Activated naive CD4-positive, alpha-beta T cell treated with anti-CD3 and anti-CD28 coated beads for 36 hours (primary cell): ENCODE results near the gene SYCE1. TPM values are rescaled to one million over a fixed set of nuclear protein-coding genes. Genes with fewer than 3 reads are reported as not detected.
A peak's percentile ranks its signal among the peaks of the same experiment; 100 is the strongest.
"Not testable (repeated sequence)": the region's sequence is repeated elsewhere in the genome, so short reads cannot be mapped to it uniquely, and the experiment has no call there.

Experiments
- CTCF ChIA-PET: fragments of 350-600 bp; sonication (Branson Sonifier 250); formaldehyde crosslinking; loops from one replicate; lab custom pipeline; 2021; ENCODE audit warnings: antibody characterized with exemption; lab: Charles Lee
- DNase-seq: peaks from one replicate; pipeline ENCODE4 v3.0.0-alpha.2; 2020
- H3K27ac Mint-ChIP-seq: one replicate; pipeline ENCODE4 v1.8.0; 2021; ENCODE audit warnings: mild to moderate bottlenecking, mixed read lengths
- H3K27me3 Mint-ChIP-seq: one replicate; pipeline ENCODE4 v1.8.0; 2021; ENCODE audit warnings: low read depth, mixed read lengths
- H3K36me3 Mint-ChIP-seq: one replicate; pipeline ENCODE4 v1.8.0; 2021; ENCODE audit warnings: low read depth, mixed read lengths
- H3K4me1 Mint-ChIP-seq: one replicate; pipeline ENCODE4 v1.8.0; 2021; ENCODE audit warnings: low read depth, mixed read lengths
- H3K4me3 Mint-ChIP-seq: one replicate; pipeline ENCODE4 v1.8.0; 2021; ENCODE audit warnings: mild to moderate bottlenecking, moderate library complexity, mixed read lengths
- H3K9me3 Mint-ChIP-seq: one replicate; pipeline ENCODE4 v1.8.0; 2021; ENCODE audit warnings: mixed read lengths
- intact Hi-C: fragments of 100-400 bp; cut with micrococcal nuclease; formaldehyde crosslinking; loops from one replicate; pipeline ENCODE4 v1.15.1; 2023
- total RNA-seq, 2 experiments: library from RNA; stranded (reverse); gene quantifications; one replicate each; pipeline ENCODE4 v1.2.3, GENCODE V29; 2021

SYCE1 gene
- total RNA-seq, 2 experiments from 2014 or later = 0.17 TPM; not detected in 1

- intact Hi-C loops = no loop called here
Observed at GRCh38 chr10:133544506-133544905, 20.9 kb downstream of the SYCE1 start.

GRCh38 chr10:133541441-133541975 is 23.9 kb downstream of the SYCE1 start:
- CTCF ChIA-PET, H3K4me3 Mint-ChIP-seq, H3K27me3 Mint-ChIP-seq, H3K27ac Mint-ChIP-seq, DNase-seq, intact Hi-C loops, H3K4me1 Mint-ChIP-seq, H3K9me3 Mint-ChIP-seq, H3K36me3 Mint-ChIP-seq: not testable (repeated sequence)

More at GRCh38 chr10:133544506-133544905, 20.9 kb downstream of the SYCE1 start:
- Mint-ChIP-seq H3K4me3 (no peak overlapping the region), H3K36me3 (peaks cover 8% of the 10 kb centered on the region), H3K27ac (no peak overlapping the region), H3K4me1 (peaks cover 7% of the 10 kb centered on the region), H3K27me3 (peaks cover 32% of the 10 kb centered on the region), H3K9me3 (peaks cover 15% of the 10 kb centered on the region)
- no peak for DNase-seq
- CTCF ChIA-PET = no interaction called here

GRCh38 chr10:133537546-133538545 is 27.5 kb downstream of the SYCE1 start:
- Mint-ChIP-seq H3K4me1 (no peaks in the 10 kb centered on the region), H3K27me3 (peaks cover 3% of the 10 kb centered on the region), H3K27ac (no peak overlapping the region), H3K36me3 (no peaks in the 10 kb centered on the region), H3K9me3 (no peaks in the 10 kb centered on the region), H3K4me3 (no peak overlapping the region)
- intact Hi-C loops = no loop called here
- CTCF ChIA-PET = no interaction called here
- no peak for DNase-seq

GRCh38 chr10:133536198-133536597 is 29.2 kb downstream of the SYCE1 start:
- no peaks in the 10 kb centered on the region for H3K9me3 Mint-ChIP-seq
- intact Hi-C loops = no loop called here

GRCh38 chr10:133534417-133534816 is 31.0 kb downstream of the SYCE1 start:
- CTCF ChIA-PET = no interaction called here
- Mint-ChIP-seq H3K27me3 (peaks cover 22% of the 10 kb centered on the region), H3K27ac (no peak overlapping the region), H3K4me1 (peaks cover 9% of the 10 kb centered on the region), H3K36me3 (no peaks in the 10 kb centered on the region), H3K4me3 (no peak overlapping the region), H3K9me3 (no peaks in the 10 kb centered on the region)
- intact Hi-C loops = no loop called here
- no peak for DNase-seq

More at GRCh38 chr10:133536198-133536597, 29.2 kb downstream of the SYCE1 start:
- no peak overlapping the region for H3K4me3 Mint-ChIP-seq
- no peaks in the 10 kb centered on the region for H3K4me1 Mint-ChIP-seq
- CTCF ChIA-PET = interaction anchor here (0.9 kb wide), 1 partner anchor 16 kb away, joined by 4 read pairs; no protein-coding TSS in a partner anchor
- H3K36me3 Mint-ChIP-seq = no peaks in the 10 kb centered on the region
- peaks cover 6% of the 10 kb centered on the region for H3K27me3 Mint-ChIP-seq
- H3K27ac Mint-ChIP-seq = no peak overlapping the region
- no peak for DNase-seq

- H3K27ac Mint-ChIP-seq = no peak overlapping the region
- peaks cover 34% of the 10 kb centered on the region for H3K27me3 Mint-ChIP-seq
- no peak overlapping the region for H3K4me3 Mint-ChIP-seq
- H3K9me3 Mint-ChIP-seq = no peaks in the 10 kb centered on the region
- DNase-seq = no peak
- peaks cover 18% of the 10 kb centered on the region for H3K4me1 Mint-ChIP-seq
- intact Hi-C loops = no loop called here
- CTCF ChIA-PET = no interaction called here
- H3K36me3 Mint-ChIP-seq = no peaks in the 10 kb centered on the region
Observed at GRCh38 chr10:133532871-133533270, 32.5 kb downstream of the SYCE1 start.

GRCh38 chr10:133530506-133530905 is 34.9 kb downstream of the SYCE1 start:
- H3K4me1 Mint-ChIP-seq = peaks cover 18% of the 10 kb centered on the region
- no peak overlapping the region for H3K27ac Mint-ChIP-seq
- H3K27me3 Mint-ChIP-seq = peaks cover 48% of the 10 kb centered on the region
- CTCF ChIA-PET = no interaction called here
- H3K4me3 Mint-ChIP-seq = no peak overlapping the region
- intact Hi-C loops = no loop called here
- no peaks in the 10 kb centered on the region for H3K9me3 Mint-ChIP-seq
- H3K36me3 Mint-ChIP-seq = no peaks in the 10 kb centered on the region
- no peak for DNase-seq

GRCh38 chr10:133529576-133529946 is 35.8 kb downstream of the SYCE1 start:
- H3K27me3 Mint-ChIP-seq = peaks cover 48% of the 10 kb centered on the region
- H3K4me1 Mint-ChIP-seq = peaks cover 18% of the 10 kb centered on the region
- H3K9me3 Mint-ChIP-seq = no peaks in the 10 kb centered on the region
- no peak for DNase-seq
- H3K27ac Mint-ChIP-seq = no peak overlapping the region
- CTCF ChIA-PET = no interaction called here
- H3K36me3 Mint-ChIP-seq = no peaks in the 10 kb centered on the region
- intact Hi-C loops = no loop called here
- peak overlapping the region; percentile 58 for H3K4me3 Mint-ChIP-seq

GRCh38 chr10:133528845-133529575 is 36.4 kb downstream of the SYCE1 start:
- Mint-ChIP-seq H3K9me3 (no peaks in the 10 kb centered on the region), H3K4me1 (peaks cover 18% of the 10 kb centered on the region), H3K36me3 (no peaks in the 10 kb centered on the region), H3K4me3 (peak overlapping the region; percentile 58), H3K27ac (no peak overlapping the region), H3K27me3 (peaks cover 48% of the 10 kb centered on the region)
- intact Hi-C loops = no loop called here
- CTCF ChIA-PET = no interaction called here
- no peak for DNase-seq

- Mint-ChIP-seq H3K4me1 (peaks cover 18% of the 10 kb centered on the region), H3K9me3 (peaks cover 5% of the 10 kb centered on the region), H3K27me3 (peaks cover 48% of the 10 kb centered on the region), H3K27ac (no peak overlapping the region), H3K4me3 (peak overlapping the region; percentile 46), H3K36me3 (no peaks in the 10 kb centered on the region)
- CTCF ChIA-PET = no interaction called here
- no peak for DNase-seq
- intact Hi-C loops = no loop called here
Observed at GRCh38 chr10:133528296-133528844, 37.0 kb downstream of the SYCE1 start.

GRCh38 chr10:133527771-133528271 is 37.6 kb downstream of the SYCE1 start:
- no peak for DNase-seq
- CTCF ChIA-PET = no interaction called here
- intact Hi-C loops = no loop called here
- H3K4me3 Mint-ChIP-seq = no peak overlapping the region
- peaks cover 18% of the 10 kb centered on the region for H3K4me1 Mint-ChIP-seq
- H3K27ac Mint-ChIP-seq = no peak overlapping the region
- no peaks in the 10 kb centered on the region for H3K36me3 Mint-ChIP-seq
- peaks cover 45% of the 10 kb centered on the region for H3K27me3 Mint-ChIP-seq
- peaks cover 9% of the 10 kb centered on the region for H3K9me3 Mint-ChIP-seq
